Common myeloid progenitor, CD34-positive (primary cell): ENCODE results near the gene CCDC88A.
"Not testable (repeated sequence)": the region's sequence is repeated elsewhere in the genome, so short reads cannot be mapped to it uniquely, and the experiment has no call there.

Experiments
- CTCF ChIA-PET: fragments of 350-600 bp; sonication (Branson Sonifier 250); formaldehyde crosslinking; loops from one replicate; lab custom pipeline; 2021; ENCODE audit warnings: antibody characterized with exemption; lab: Charles Lee
- POLR2A ChIA-PET: fragments of 350-600 bp; sonication (Branson Sonifier 250); formaldehyde crosslinking; loops from one replicate; lab custom pipeline; 2021; ENCODE audit warnings: antibody characterized with exemption; lab: Charles Lee
- DNase-seq, 3 donors: peaks; one replicate each; pipeline versions ENCODE4 v3.0.0 to v3.0.0-alpha.2; 2013
- H3K27ac ChIP-seq, 2 experiments: 1 replicate in 1 of 2; 2 replicates in 1 of 2; pipeline ENCODE4 v1.7.0; 2013; ENCODE audit warnings: inconsistent platforms in 2 of 2, low read length in 2 of 2, mild to moderate bottlenecking in 2 of 2, low read depth in 1 of 2, moderate library complexity in 1 of 2; ENCODE audit not compliant: severe bottlenecking in 2 of 2, insufficient read depth in 1 of 2, poor library complexity in 1 of 2
- H3K27me3 ChIP-seq, 5 experiments: replicated peaks in 2 of 5; 1 replicate in 3 of 5; 2 replicates in 2 of 5; pipeline versions ENCODE4 v1.6.1 to v1.7.0; 2013; ENCODE audit warnings: low read length in 4 of 5, mild to moderate bottlenecking in 2 of 5, moderate library complexity in 2 of 5, inconsistent platforms in 1 of 5; ENCODE audit not compliant: insufficient read depth in 5 of 5, control insufficient read depth in 4 of 5
- H3K36me3 ChIP-seq, 4 experiments: 1 replicate in 2 of 4; 2 replicates in 2 of 4; pipeline versions ENCODE4 v1.6.1 to v1.7.0; 2013; ENCODE audit warnings: low read length in 3 of 4, control low read depth in 1 of 4, mild to moderate bottlenecking in 1 of 4; ENCODE audit not compliant: control insufficient read depth in 4 of 4, insufficient read depth in 4 of 4
- H3K4me1 ChIP-seq, 4 experiments: 1 replicate in 3 of 4; 2 replicates in 1 of 4; pipeline versions ENCODE4 v1.6.1 to v1.7.1; 2013; ENCODE audit warnings: low read length in 3 of 4, mild to moderate bottlenecking in 3 of 4, control low read depth in 1 of 4, inconsistent platforms in 1 of 4, moderate library complexity in 1 of 4; ENCODE audit not compliant: control insufficient read depth in 4 of 4, insufficient read depth in 4 of 4; ENCODE audit errors: control extremely low read depth in 1 of 4
- H3K4me3 ChIP-seq, 7 experiments: 1 replicate in 4 of 7; 2 replicates in 3 of 7; pipeline versions ENCODE4 v1.5.1 to v1.7.0; 2013; ENCODE audit warnings: mild to moderate bottlenecking in 7 of 7, low read length in 6 of 7, moderate library complexity in 6 of 7, inconsistent platforms in 2 of 7, low read depth in 2 of 7, control low read depth in 1 of 7; ENCODE audit not compliant: insufficient read depth in 4 of 7, control insufficient read depth in 1 of 7; ENCODE audit errors: extremely low read depth in 1 of 7
- H3K9me3 ChIP-seq, 5 experiments: 1 replicate in 4 of 5; 2 replicates in 1 of 5; pipeline versions ENCODE4 v1.6.1 to v1.7.1; 2013; ENCODE audit warnings: low read length in 4 of 5, mild to moderate bottlenecking in 2 of 5, inconsistent platforms in 1 of 5, low read depth in 1 of 5, moderate library complexity in 1 of 5; ENCODE audit not compliant: control insufficient read depth in 4 of 5, insufficient read depth in 2 of 5; ENCODE audit errors: control extremely low read depth in 1 of 5
- WGBS: methylation state at CpG from one replicate; pipeline ENCODE4 v1.1.5; 2013; ENCODE audit not compliant: insufficient coverage; 5-methylcytosine and 5-hydroxymethylcytosine counted together

The CCDC88A gene

DNA sequence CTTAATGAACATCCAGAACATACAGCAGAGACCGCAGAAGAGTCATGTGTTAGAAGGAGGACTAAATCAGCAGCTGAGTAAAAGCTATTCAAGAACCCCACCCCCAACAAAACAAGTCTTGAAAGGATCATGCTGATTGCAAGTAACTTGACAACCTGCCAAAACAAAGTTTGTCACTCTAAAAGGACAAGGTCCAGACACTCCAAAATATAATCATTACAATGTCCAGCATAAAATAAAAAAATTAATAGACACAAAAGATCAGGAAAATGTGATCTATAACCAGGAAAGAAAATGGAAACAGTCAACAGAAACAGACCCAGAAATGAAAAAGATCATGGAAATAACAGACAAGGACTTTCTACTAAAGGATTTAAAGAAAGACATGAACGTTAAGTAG, 28.5 kb downstream of the CCDC88A start:
- Histone ChIP-seq H3K4me1 (no peaks in the 10 kb centered on the region), H3K27me3 (no peaks in the 10 kb centered on the region), H3K4me3 (no peak overlapping the region), H3K36me3 (peaks cover 0 to 26% (median 3%) of the 10 kb centered on the region in 4 experiments), H3K27ac (no peak overlapping the region), H3K9me3 (peaks cover 0 to 13% (median 0%) of the 10 kb centered on the region in 5 experiments)
- ChIA-PET CTCF (interaction anchor here (0.6 to 1.2 kb wide), 4 partner anchors 17 to 39 kb away, joined by 3 read pairs; no protein-coding TSS in a partner anchor), POLR2A (no interaction called here)
- no peak for DNase-seq
- WGBS, result 100% methylated on average over 1 of the region's 2 CpGs

DNA sequence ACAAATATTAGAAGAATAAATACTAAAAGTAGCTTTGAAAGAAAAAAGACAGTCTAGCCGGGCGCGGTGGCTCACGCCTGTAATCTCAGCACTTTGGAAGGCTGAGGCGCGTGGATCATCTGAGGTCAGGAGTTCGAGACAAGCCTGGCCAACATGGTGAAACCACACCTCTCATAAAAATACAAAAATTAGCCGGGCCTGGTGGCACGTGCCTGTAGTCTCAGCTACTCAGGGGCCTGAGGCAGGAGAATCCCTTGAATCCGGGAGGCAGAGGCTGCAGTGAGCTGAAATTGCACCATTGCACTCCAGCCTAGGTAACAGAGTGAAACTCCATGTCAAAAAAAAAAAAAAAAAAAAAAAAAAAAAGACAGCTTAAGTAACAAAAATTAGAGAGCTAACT, 34.1 kb downstream of the CCDC88A start:
- H3K4me1 ChIP-seq, H3K27ac ChIP-seq, H3K27me3 ChIP-seq, H3K9me3 ChIP-seq, DNase-seq, H3K4me3 ChIP-seq, CTCF ChIA-PET: not testable (repeated sequence)
- WGBS, result 96% methylated on average over 4 of the region's 10 CpGs
- POLR2A ChIA-PET, result interaction anchor here (0.6 kb wide), 1 partner anchor 46 kb away, joined by 3 read pairs; no protein-coding TSS in a partner anchor
- H3K36me3 ChIP-seq, result peaks cover 0 to 14% (median 5%) of the 10 kb centered on the region in 4 experiments

DNA sequence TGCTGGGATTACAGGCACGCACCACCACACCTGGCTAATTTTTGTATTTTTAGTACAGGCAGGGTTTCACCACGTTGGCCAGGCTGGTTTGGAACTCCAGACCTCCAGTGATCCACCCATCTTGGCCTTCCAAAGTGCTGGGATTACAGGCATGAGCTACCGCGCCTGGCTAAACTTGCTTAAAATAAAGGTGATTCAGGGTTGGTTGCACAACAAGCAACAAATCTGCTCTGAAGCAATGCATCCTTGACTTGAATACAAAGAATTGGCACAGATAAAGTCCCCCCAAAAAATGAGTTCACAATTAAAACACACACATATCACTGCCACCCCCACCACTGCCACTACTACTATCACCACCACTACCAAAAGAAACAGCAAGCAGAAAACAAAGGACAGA, 34.9 kb downstream of the CCDC88A start:
- Histone ChIP-seq H3K9me3 (no peaks in the 10 kb centered on the region), H3K36me3 (peaks cover 0 to 12% (median 5%) of the 10 kb centered on the region in 4 experiments), H3K27ac (no peak overlapping the region), H3K4me3 (no peak overlapping the region), H3K27me3 (no peaks in the 10 kb centered on the region), H3K4me1 (no peaks in the 10 kb centered on the region)
- ChIA-PET POLR2A (no interaction called here), CTCF (no interaction called here)
- no peak for DNase-seq
- WGBS, result 100% methylated on average over 2 of the region's 4 CpGs

DNA sequence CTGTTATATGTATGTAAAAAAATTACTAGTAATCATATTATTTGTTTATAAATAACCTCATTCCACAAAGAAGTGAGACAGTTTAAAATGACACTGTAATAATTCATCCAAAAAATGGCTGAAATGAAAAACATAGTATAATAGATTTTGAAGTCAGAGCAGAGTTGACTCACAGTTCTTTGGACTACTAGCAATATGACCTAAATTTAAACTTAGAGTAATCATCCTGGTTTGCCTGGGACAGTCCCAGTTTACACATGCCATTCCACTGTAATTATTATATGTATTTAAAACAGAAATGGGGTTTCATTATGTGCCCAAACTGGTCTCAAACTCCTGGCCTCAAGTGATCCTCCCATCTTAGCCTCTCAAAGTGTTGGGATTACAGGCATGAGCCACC, 48.3 kb downstream of the CCDC88A start:
- no peak for DNase-seq
- Histone ChIP-seq H3K4me1 (no peaks in the 10 kb centered on the region), H3K27me3 (no peaks in the 10 kb centered on the region), H3K4me3 (no peak overlapping the region), H3K9me3 (no peaks in the 10 kb centered on the region), H3K27ac (no peak overlapping the region), H3K36me3 (peaks cover 12 to 24% (median 17%) of the 10 kb centered on the region in 4 experiments)
- POLR2A ChIA-PET, result no interaction called here
- CTCF ChIA-PET, result interaction anchor here (0.7 kb wide), 1 partner anchor 192 kb away, joined by 3 read pairs; no protein-coding TSS in a partner anchor

DNA sequence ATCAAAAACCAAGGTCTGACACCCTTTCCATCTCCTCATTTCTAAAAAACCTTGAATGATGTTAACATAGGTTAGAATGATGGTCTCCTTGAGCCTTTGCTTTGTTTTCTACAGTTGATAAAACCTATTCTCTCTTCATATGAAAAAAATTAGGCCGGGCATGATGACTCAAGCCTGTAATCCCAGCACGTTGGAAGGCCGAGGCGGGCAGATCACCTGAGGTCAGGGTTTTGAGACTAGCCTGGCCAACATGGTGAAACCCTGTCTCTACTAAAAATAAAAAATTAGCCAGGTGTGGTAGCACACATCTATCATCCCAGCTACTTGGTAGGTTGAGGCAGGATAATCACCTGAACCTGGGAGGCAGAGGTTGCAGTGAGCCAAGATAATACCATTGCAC, 49.4 kb downstream of the CCDC88A start:
- Histone ChIP-seq H3K4me1 (peaks cover 0 to 6% (median 4%) of the 10 kb centered on the region in 4 experiments), H3K36me3 (peaks cover 12 to 24% (median 17%) of the 10 kb centered on the region in 4 experiments), H3K9me3 (no peaks in the 10 kb centered on the region), H3K27ac (no peak overlapping the region), H3K4me3 (no peak overlapping the region), H3K27me3 (no peaks in the 10 kb centered on the region)
- DNase-seq, result no peak
- POLR2A ChIA-PET, result no interaction called here
- CTCF ChIA-PET, result no interaction called here
- 96% methylated on average over 4 of the region's 4 CpGs for WGBS

DNA sequence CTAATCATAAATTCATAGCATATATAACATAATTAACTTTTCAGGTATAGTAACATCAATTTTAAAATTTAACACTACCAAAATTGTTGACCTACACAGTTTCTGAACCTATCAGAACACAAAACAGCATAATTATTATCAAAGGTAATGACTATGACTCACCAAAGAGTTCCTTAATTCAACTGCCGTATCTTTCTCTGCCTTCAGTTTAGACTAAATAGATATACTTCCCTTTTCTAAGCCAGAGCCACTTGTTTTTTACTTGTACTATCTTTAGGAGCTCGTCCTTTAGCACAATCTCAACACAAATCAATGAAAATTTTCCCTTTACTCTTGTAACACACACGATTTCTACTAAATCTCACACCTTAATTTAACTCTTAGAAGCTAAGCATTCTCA, 54.4 kb downstream of the CCDC88A start:
- no peaks in the 10 kb centered on the region for H3K27me3 ChIP-seq
- peak overlapping the region in 2 of 7 experiments; percentile 19 to 37 for H3K4me3 ChIP-seq
- DNase-seq, result peak; percentile 46 to 88 (median 81)
- POLR2A ChIA-PET, result interaction anchor here (0.9 kb wide), 1 partner anchor 16 kb away, joined by 3 read pairs; no protein-coding TSS in a partner anchor
- H3K4me1 ChIP-seq, result peaks cover 0 to 10% (median 4%) of the 10 kb centered on the region in 4 experiments
- H3K36me3 ChIP-seq, result peaks cover 9 to 22% (median 13%) of the 10 kb centered on the region in 4 experiments
- no peaks in the 10 kb centered on the region for H3K9me3 ChIP-seq
- H3K27ac ChIP-seq, result peak overlapping the region; percentile 22 to 74
- WGBS, result 11% methylated on average over 2 of the region's 3 CpGs
- CTCF ChIA-PET, result interaction anchor here (0.9 to 2.1 kb wide), 6 partner anchors 9 to 90 kb away, joined by 3 to 7 read pairs (median 3); no protein-coding TSS in a partner anchor

DNA sequence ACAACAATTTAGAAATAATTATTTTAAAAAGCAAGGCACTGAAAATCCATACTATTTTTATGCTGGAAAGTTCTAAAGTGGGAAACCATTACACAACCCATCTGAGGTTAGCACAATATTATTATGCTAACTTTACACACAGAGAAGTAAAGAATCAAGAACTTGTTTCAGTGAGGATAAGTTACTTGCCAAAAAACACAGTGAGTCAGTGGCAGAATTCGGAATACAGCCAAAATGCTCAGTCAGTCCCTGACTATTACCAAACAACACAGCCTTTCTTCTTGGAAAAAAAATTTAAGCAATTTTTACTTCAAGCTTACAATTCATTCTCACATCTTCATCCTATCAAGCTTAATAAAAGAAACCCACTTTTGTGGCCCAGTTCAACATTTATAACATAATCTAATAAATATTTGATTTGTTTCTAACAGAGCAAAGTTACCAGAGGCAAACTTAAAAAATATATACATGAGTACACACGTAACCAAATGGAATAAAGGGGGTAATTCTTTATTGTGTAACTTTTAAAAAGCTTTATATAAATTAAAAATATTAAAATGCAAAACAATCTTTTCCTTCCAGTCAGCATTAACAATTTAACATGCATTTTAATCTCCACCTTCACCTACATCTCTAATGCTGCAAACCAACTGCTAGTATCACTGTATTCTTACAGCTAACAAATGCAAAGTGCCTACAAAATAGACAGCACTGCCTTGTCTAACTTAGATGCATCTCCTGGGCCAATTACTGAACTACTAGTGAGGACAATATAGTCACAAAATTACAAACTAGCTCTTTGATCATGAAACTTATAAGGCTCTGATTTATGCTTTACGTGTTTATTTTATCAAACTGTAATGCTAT, 55.2 kb downstream of the CCDC88A start:
- no peaks in the 10 kb centered on the region for H3K27me3 ChIP-seq
- no peak overlapping the region for H3K4me3 ChIP-seq
- CTCF ChIA-PET, result interaction anchor here (0.7 to 2.1 kb wide), 4 partner anchors 10 to 50 kb away, joined by 3 to 7 read pairs (median 3); no protein-coding TSS in a partner anchor
- WGBS, result 100% methylated on average over 1 of the region's 3 CpGs
- H3K27ac ChIP-seq, result peak overlapping the region in 1 of 2 experiments; percentile 74
- peak in 1 of 3 donors; percentile 5 for DNase-seq
- POLR2A ChIA-PET, result interaction anchor here (0.9 kb wide), 1 partner anchor 15 kb away, joined by 3 read pairs; no protein-coding TSS in a partner anchor
- H3K36me3 ChIP-seq, result peaks cover 6 to 23% (median 12%) of the 10 kb centered on the region in 4 experiments
- peaks cover 0 to 10% (median 4%) of the 10 kb centered on the region in 4 experiments for H3K4me1 ChIP-seq
- H3K9me3 ChIP-seq, result no peaks in the 10 kb centered on the region
